Bone marrow (tissue), 2 donors: Measurements from ENCODE around the gene RBM17.
"Not testable (repeated sequence)": the region's sequence is repeated elsewhere in the genome, so short reads cannot be mapped to it uniquely, and the experiment has no call there.

ENCODE experiments used
- DNase-seq, 2 donors: peaks; one replicate each; lab custom pipeline; 2025; lab: John Stamatoyannopoulos, UW

Gene RBM17

GRCh38 chr10:6112893-6113292, 24.1 kb downstream of the RBM17 start:
- DNase-seq: no peak

- DNase-seq: no peak
These were observed 25.5 kb downstream of the RBM17 start for GRCh38 chr10:6114299-6114698.

GRCh38 chr10:6114805-6115341, 26.0 kb downstream of the RBM17 start:
- no peak for DNase-seq

- DNase-seq: no peak
These were observed 26.6 kb downstream of the RBM17 start for GRCh38 chr10:6115411-6115810.

- no peak for DNase-seq
These were observed 27.1 kb downstream of the RBM17 start for GRCh38 chr10:6115824-6116350.

- no peak for DNase-seq
These were observed 28.0 kb downstream of the RBM17 start for GRCh38 chr10:6116806-6117205.

GRCh38 chr10:6117711-6118110, 28.9 kb downstream of the RBM17 start:
- DNase-seq: no peak

- DNase-seq: no peak
These were observed 30.6 kb downstream of the RBM17 start for GRCh38 chr10:6119423-6119822.

- no peak for DNase-seq
These were observed 31.1 kb downstream of the RBM17 start for GRCh38 chr10:6119962-6120361.

GRCh38 chr10:6120691-6121090, 31.9 kb downstream of the RBM17 start:
- no peak for DNase-seq

GRCh38 chr10:6121146-6121545, 32.3 kb downstream of the RBM17 start:
- DNase-seq: no peak

- peak in 1 of 2 donors; percentile 44 for DNase-seq
These were observed 34.7 kb downstream of the RBM17 start for GRCh38 chr10:6123532-6123931.

GRCh38 chr10:6124666-6125065, 35.8 kb downstream of the RBM17 start:
- DNase-seq: no peak

GRCh38 chr10:6127461-6127860, 38.6 kb downstream of the RBM17 start:
- not testable (repeated sequence) for DNase-seq

- DNase-seq: no peak
These were observed 39.3 kb downstream of the RBM17 start for GRCh38 chr10:6128087-6128486.

GRCh38 chr10:6128591-6129251, 39.9 kb downstream of the RBM17 start:
- peak in 1 of 2 donors; percentile 85 for DNase-seq

GRCh38 chr10:6130848-6131470, 42.1 kb downstream of the RBM17 start:
- DNase-seq: no peak

- no peak for DNase-seq
These were observed 44.7 kb downstream of the RBM17 start for GRCh38 chr10:6133331-6134098.

- DNase-seq: no peak
These were observed 45.4 kb downstream of the RBM17 start for GRCh38 chr10:6134099-6134823.

GRCh38 chr10:6135039-6135438, 46.2 kb downstream of the RBM17 start:
- no peak for DNase-seq

- no peak for DNase-seq
These were observed 46.8 kb downstream of the RBM17 start for GRCh38 chr10:6135589-6136168.
